ENCODE results near the gene CNTNAP2. TPM values are rescaled to one million over a fixed set of nuclear protein-coding genes. Genes with fewer than 3 reads are reported as not detected.

The CNTNAP2 gene
- total and polyA plus RNA-seq, 9 of the 15 experiments (the other 6 are each of a cell fraction or from before 2014, with no cell fraction given), result 0.04 to 0.62 (median 0.09) TPM; not detected in 4

- no peak overlapping the region for H3K4me3 ChIP-seq
- H3K9me3 ChIP-seq (replicated peaks; ENCODE audit: control insufficient read depth, insufficient read depth, low read depth, low read length), result 0 out of 2 replicates have a peak, but pooled peaks cover 2% of the 10 kb centered on the region
- TF ChIP-seq MEIS2 (IDR thresholded peaks at IDR 0.05; ENCODE audit: partially characterized antibody) (no peak), BCOR (IDR thresholded peaks at IDR 0.05) (no peak), HOXB6 (CRISPR knock-in tag; IDR thresholded peaks at IDR 0.05; ENCODE audit: borderline replicate concordance) (no peak), ZNF354B (CRISPR knock-in tag; IDR thresholded peaks at IDR 0.05) (no peak), PRDM10 (IDR thresholded peaks at IDR 0.05; ENCODE audit: partially characterized antibody) (no peak), HDAC1 (IDR thresholded peaks at IDR 0.05) (no peak), LEF1 (IDR thresholded peaks at IDR 0.05) (no peak), FUS (optimal IDR thresholded peaks at IDR 0.05; ENCODE audit: low read depth, low read length) (no peak), ELF1 (tag; IDR thresholded peaks at IDR 0.05) (no peak), SREBF1 (IDR thresholded peaks at IDR 0.05; ENCODE audit: borderline replicate concordance, low read depth, low read length) (no peak), MAZ (CRISPR knock-in tag; conservative IDR thresholded peaks at IDR 0.05 in 1 of 2, IDR thresholded peaks at IDR 0.05 in 1 of 2) (no peak), KLF10 (CRISPR knock-in tag; IDR thresholded peaks at IDR 0.05) (no peak), SIX5 (IDR thresholded peaks at IDR 0.05; ENCODE audit: borderline replicate concordance in 1 of 2, insufficient read depth in 1 of 2, low read depth in 1 of 2, low read length in 2 of 2) (no peak), FOXA3 (CRISPR knock-in tag; conservative IDR thresholded peaks at IDR 0.05 in 1 of 2, IDR thresholded peaks at IDR 0.05 in 1 of 2) (no peak), NRF1 (conservative IDR thresholded peaks at IDR 0.05 in 1 of 2, IDR thresholded peaks at IDR 0.05 in 1 of 2) (no peak)
- TF ChIP-seq, protein P1, sequence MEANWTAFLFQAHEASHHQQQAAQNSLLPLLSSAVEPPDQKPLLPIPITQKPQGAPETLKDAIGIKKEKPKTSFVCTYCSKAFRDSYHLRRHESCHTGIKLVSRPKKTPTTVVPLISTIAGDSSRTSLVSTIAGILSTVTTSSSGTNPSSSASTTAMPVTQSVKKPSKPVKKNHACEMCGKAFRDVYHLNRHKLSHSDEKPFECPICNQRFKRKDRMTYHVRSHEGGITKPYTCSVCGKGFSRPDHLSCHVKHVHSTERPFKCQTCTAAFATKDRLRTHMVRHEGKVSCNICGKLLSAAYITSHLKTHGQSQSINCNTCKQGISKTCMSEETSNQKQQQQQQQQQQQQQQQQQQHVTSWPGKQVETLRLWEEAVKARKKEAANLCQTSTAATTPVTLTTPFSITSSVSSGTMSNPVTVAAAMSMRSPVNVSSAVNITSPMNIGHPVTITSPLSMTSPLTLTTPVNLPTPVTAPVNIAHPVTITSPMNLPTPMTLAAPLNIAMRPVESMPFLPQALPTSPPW (CRISPR knock-in tag; IDR thresholded peaks at IDR 0.05), result no peak
- in situ Hi-C loops (cut with MboI), result no loop called here
- ChIA-PET CTCF (ENCODE audit: low intra/inter-chr PET ratio) (interaction anchor here (0.6 kb wide), 1 partner anchor 119 kb away, joined by 3 read pairs; no protein-coding TSS in a partner anchor), POLR2A (no interaction called here)
- H3K9me1 ChIP-seq (ENCODE audit: control insufficient read depth, insufficient read depth, low read length), result no peaks in the 10 kb centered on the region
- peaks cover 3% of the 10 kb centered on the region; the same call in 1 of the 2 replicates for H4K20me1 ChIP-seq (replicated peaks; ENCODE audit: control insufficient read depth, insufficient read depth, low read length)
- peaks cover 0 to 5% of the 10 kb centered on the region in 2 experiments; a peak in 1 of 5 replicates for H3K4me1 ChIP-seq (replicated peaks in 1 of 2; ENCODE audit: control insufficient read depth in 2 of 2, insufficient read depth in 2 of 2, low read length in 2 of 2)
- BruUV-seq (replicated peaks), result no TSS peak
- H3K4me2 ChIP-seq (ENCODE audit: insufficient read depth, low read length), result no peak overlapping the region
- no peak for FAIRE-seq
- peaks cover 27 to 52% of the 10 kb centered on the region in 2 experiments for H3K27me3 ChIP-seq (ENCODE audit: control insufficient read depth in 2 of 2, insufficient read depth in 2 of 2, low read length in 2 of 2)
- no peaks in the 10 kb centered on the region for H3K36me3 ChIP-seq (ENCODE audit: control insufficient read depth, insufficient read depth, low read length)
- intact Hi-C loops (cut with micrococcal nuclease), result no loop called here
- no peak overlapping the region for H3K9ac ChIP-seq (ENCODE audit: insufficient read depth in 1 of 2, low read depth in 2 of 2, low read length in 2 of 2)
- DNase-seq (ENCODE audit: extremely low read depth in 1 of 4, low spot score in 3 of 4), result no peak
- 3% methylated on average over 3 of the region's 3 CpGs for WGBS (ENCODE audit: insufficient coverage, low coverage, missing lambda C conversion rate)
- no peak overlapping the region for H3K27ac ChIP-seq (ENCODE audit: extremely low read depth, low read depth, low read length)
- ATAC-seq, result no peak
- no peaks in the 10 kb centered on the region for H3K79me2 ChIP-seq (ENCODE audit: control insufficient read depth, insufficient read depth, low read length)
- H2AFZ ChIP-seq (ENCODE audit: low read depth, low read length), result no peak overlapping the region
These were observed 2219.8 kb downstream of the CNTNAP2 start for GRCh38 chr7:148336411-148336810.
